ENCODE data around the gene ID3.

GRCh38 chr1:23514111-23514679 lies 45.1 kb downstream of the ID3 start:
- no peak for TF ChIP-seq CTCF (IDR thresholded peaks at IDR 0.05)
- no peak for TF ChIP-seq POLR2A (IDR thresholded peaks at IDR 0.05)
- TF ChIP-seq EP300 (IDR thresholded peaks at IDR 0.05): no peak
- no peak for TF ChIP-seq POLR2AphosphoS5 (IDR thresholded peaks at IDR 0.05)

All from suprapubic skin (tissue), 4 donors.